A673 (cell line): ENCODE measurements around the gene NCOR1. TPM values are rescaled to one million over a fixed set of nuclear protein-coding genes. Genes with fewer than 3 reads are reported as not detected.

ENCODE experiments used
- Bru-seq: library from RNA; stranded (reverse); fragments of 400-500 nt; gene quantifications from one replicate; lab custom pipeline; 2021; lab: Mats Ljungman, UMichigan
- BruChase-seq, 2 experiments: library from RNA; stranded (reverse); fragments of 400-500 nt; gene quantifications; one replicate each; lab custom pipeline; 2021; lab: Mats Ljungman, UMichigan
- BruUV-seq: library from RNA; stranded (reverse); fragments of 400-500 nt; replicated peaks from 2 replicates; lab custom pipeline; 2021; lab: Mats Ljungman, UMichigan
- CTCF ChIA-PET: fragments of 300-600 bp; sonication (Branson Sonifier 250); formaldehyde crosslinking; loops from one replicate; lab custom pipeline; 2022; ENCODE audit warnings: antibody characterized with exemption; lab: Charles Lee
- POLR2A ChIA-PET: fragments of 300-600 bp; sonication (Branson Sonifier 250); formaldehyde crosslinking; loops from one replicate; lab custom pipeline; 2022; ENCODE audit warnings: antibody characterized with exemption; ENCODE audit not compliant: low non-redundant PET; lab: Charles Lee
- DNase-seq: peaks from one replicate; pipeline ENCODE4 v3.0.0-alpha.2; 2015; ENCODE audit warnings: low spot score
- H3K27ac ChIP-seq: fragments of 200-600 bp; sonication (generic); 2 replicates; pipeline ENCODE4 v1.5.1; 2016; ENCODE audit warnings: mixed run types, low read depth, mild to moderate bottlenecking, mixed read lengths, antibody characterized with exemption, low read length; ENCODE audit not compliant: poor library complexity, severe bottlenecking
- H3K27me3 ChIP-seq: fragments of 200-600 bp; sonication (generic); replicated peaks from 2 replicates; pipeline ENCODE4 v1.6.1; 2017; ENCODE audit warnings: mixed run types, low read depth, mild to moderate bottlenecking, mixed read lengths, antibody characterized with exemption, low read length; ENCODE audit not compliant: insufficient read depth, poor library complexity
- H3K36me3 ChIP-seq: fragments of 200-600 bp; sonication (generic); 2 replicates; pipeline ENCODE4 v1.6.1; 2016; ENCODE audit warnings: mixed run types, mild to moderate bottlenecking, mixed read lengths, antibody characterized with exemption, low read length; ENCODE audit not compliant: insufficient read depth, poor library complexity, severe bottlenecking
- H3K4me1 ChIP-seq: fragments of 200-600 bp; sonication (generic); 2 replicates; pipeline ENCODE4 v1.6.1; 2017; ENCODE audit warnings: mixed run types, mild to moderate bottlenecking, mixed read lengths, antibody characterized with exemption, low read length; ENCODE audit not compliant: insufficient read depth, poor library complexity, severe bottlenecking
- H3K4me3 ChIP-seq: fragments of 200-600 bp; sonication (generic); 2 replicates; pipeline ENCODE4 v1.5.1; 2016; ENCODE audit warnings: low read depth, mixed run types, mild to moderate bottlenecking, mixed read lengths, low read length; ENCODE audit not compliant: poor library complexity, severe bottlenecking
- H3K9me3 ChIP-seq: fragments of 200-600 bp; sonication (generic); 2 replicates; pipeline ENCODE4 v1.6.1; 2016; ENCODE audit warnings: mixed run types, low read depth, mild to moderate bottlenecking, mixed read lengths, antibody characterized with exemption, low read length; ENCODE audit not compliant: poor library complexity, severe bottlenecking
- CTCF ChIP-seq: fragments of 300-800, 200-600 bp; sonication (generic); conservative IDR thresholded peaks from 2 replicates; pipeline ENCODE4 v1.5.1; 2017; ENCODE audit warnings: low read depth, mild to moderate bottlenecking, antibody characterized with exemption, low read length, moderate library complexity, mixed read lengths
- EZH2 ChIP-seq: fragments of 200-600 bp; sonication (generic); IDR thresholded peaks from 2 replicates; pipeline ENCODE4 v1.6.1; 2017; ENCODE audit warnings: borderline replicate concordance, low read depth, mild to moderate bottlenecking, mixed read lengths, antibody characterized with exemption, low read length; ENCODE audit not compliant: poor library complexity, severe bottlenecking
- intact Hi-C: fragments of 100-400 bp; cut with micrococcal nuclease; formaldehyde crosslinking; loops from one replicate; pipeline ENCODE4 v1.10.0; 2022; ENCODE audit not compliant: unreplicated experiment
- long read RNA-seq: library from polyadenylated mRNA; stranded (forward); transcript quantifications from one replicate; pipeline ENCODE4 v2.0.0, GENCODE V29; 2022
- total RNA-seq: library from RNA; stranded (reverse); gene quantifications from 2 replicates; pipeline ENCODE4 v1.2.3, GENCODE V29; 2021

The NCOR1 gene
- total RNA-seq (148 and 150 TPM in 2 replicates), Bru-seq, nascent RNA (percentile 90 among the genes with signal in this experiment), BruChase-seq, experiment 1, labeled RNA remaining after a 2-hour chase (percentile 89 among the genes with signal in this experiment), BruChase-seq, experiment 2, labeled RNA remaining after a 6-hour chase (percentile 92 among the genes with signal in this experiment)
- long read RNA-seq, transcript NCOR1-206 (15 exons, 1,883 nt), result major isoform, 22 of 214 reads
- long read RNA-seq, transcript NCOR1-221 (16 exons, 1,877 nt), result minor isoform, 13 of 214 reads
- long read RNA-seq, partial matches to known transcripts, result 117 of 214 reads
- long read RNA-seq, other reads (novel, unspliced or antisense), result 55 of 214 reads

DNA sequence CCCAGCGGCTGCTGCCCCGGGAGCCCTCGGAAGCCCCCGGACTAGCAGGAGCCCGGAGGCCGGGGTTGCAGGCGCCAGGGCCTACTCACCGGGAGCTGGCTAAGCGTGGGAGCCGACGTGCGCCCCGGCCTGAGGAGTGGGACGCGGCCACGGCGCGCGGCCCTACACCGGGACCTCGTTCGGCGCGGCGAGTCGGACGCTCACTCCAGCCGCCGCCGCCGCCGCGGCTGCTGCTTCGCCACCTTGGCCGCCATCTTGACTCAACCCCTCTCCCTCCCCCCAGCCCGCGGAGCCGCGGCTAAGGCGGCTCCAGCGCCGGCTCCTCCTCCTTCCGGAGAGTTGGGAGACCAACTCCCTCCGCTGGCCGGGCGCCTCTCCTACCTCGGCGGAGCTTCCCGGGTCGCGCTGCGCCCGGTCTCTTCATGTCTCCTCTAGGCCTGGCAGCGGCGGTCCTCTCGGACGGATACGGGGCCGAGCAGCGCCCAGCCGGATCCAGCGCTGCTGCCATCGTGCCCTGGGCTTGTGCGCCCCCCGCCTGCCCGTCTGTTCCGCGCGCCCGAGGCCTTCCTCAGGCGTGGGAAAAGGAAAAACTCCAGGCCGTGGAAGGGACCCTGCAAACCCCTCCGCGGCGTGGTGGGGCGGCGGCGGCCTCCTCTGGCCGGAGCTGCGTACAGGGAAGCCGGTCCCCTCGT lies at the start of gene NCOR1:
Gene NCOR1, minus strand, starts transcription at position 262 of the 692 bp plus-strand sequence. CDS start 20,965 bp downstream, outside the sequence.
- ChIA-PET CTCF (no interaction called here), POLR2A (no interaction called here)
- TF ChIP-seq EZH2 (no peak), CTCF (peak; percentile 44; the same call in 1 of the 2 replicates)
- no TSS peak for BruUV-seq
- intact Hi-C loops, result no loop called here
- Histone ChIP-seq H3K36me3 (no peaks in the 10 kb centered on the region), H3K9me3 (no peaks in the 10 kb centered on the region), H3K4me3 (peak within 1 kb of the TSS; percentile 97), H3K27me3 (no peaks in the 10 kb centered on the region), H3K4me1 (peaks cover 19% of the 10 kb centered on the region), H3K27ac (peak within 1 kb of the TSS; percentile 97)
- peak; percentile 97 for DNase-seq

GRCh38 chr17:16262201-16262600 lies 46.9 kb upstream of the NCOR1 start:
- Histone ChIP-seq H3K27ac (no peak overlapping the region), H3K36me3 (no peaks in the 10 kb centered on the region), H3K27me3 (no peaks in the 10 kb centered on the region), H3K4me3 (no peak overlapping the region), H3K4me1 (no peaks in the 10 kb centered on the region), H3K9me3 (no peaks in the 10 kb centered on the region)
- ChIA-PET POLR2A (no interaction called here), CTCF (no interaction called here)
- BruUV-seq, result no TSS peak
- TF ChIP-seq EZH2, result no peak
- TF ChIP-seq CTCF, result no peak
- DNase-seq, result no peak
- intact Hi-C loops, result no loop called here

DNA sequence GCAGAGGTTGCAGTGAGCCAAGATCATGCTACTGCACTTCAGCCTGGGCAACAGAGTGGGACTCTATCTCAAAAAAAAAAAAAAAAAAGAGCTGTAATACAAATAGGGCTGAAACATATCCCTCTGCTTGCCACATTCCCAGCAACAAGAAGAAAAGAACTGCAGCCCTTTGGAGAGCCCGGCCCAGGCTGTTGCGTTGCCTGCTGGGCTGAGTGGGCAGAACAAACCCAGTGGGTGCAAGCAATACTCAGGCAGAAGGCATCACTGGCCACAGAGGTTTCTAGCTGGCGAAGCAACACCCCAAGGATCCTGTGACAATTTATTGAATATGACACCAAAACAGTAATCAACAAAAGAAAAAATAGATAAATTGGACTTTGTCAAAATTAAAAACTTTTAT lies 45.7 kb upstream of the NCOR1 start:
- no peak for DNase-seq
- TF ChIP-seq CTCF, result no peak
- TF ChIP-seq EZH2, result no peak
- no TSS peak for BruUV-seq
- Histone ChIP-seq H3K27me3 (no peaks in the 10 kb centered on the region), H3K27ac (no peak overlapping the region), H3K9me3 (no peaks in the 10 kb centered on the region), H3K36me3 (no peaks in the 10 kb centered on the region), H3K4me1 (no peaks in the 10 kb centered on the region), H3K4me3 (no peak overlapping the region)
- CTCF ChIA-PET, result interaction anchor here (0.6 to 1.1 kb wide), 2 partner anchors 17 to 54 kb away, joined by 5 to 6 read pairs; no protein-coding TSS in a partner anchor
- POLR2A ChIA-PET, result no interaction called here
- intact Hi-C loops, result no loop called here
